ENCODE measurements around the gene RFXANK. TPM values are rescaled to one million over a fixed set of nuclear protein-coding genes. Genes with fewer than 3 reads are reported as not detected.
A peak's percentile ranks its signal among the peaks of the same experiment; 100 is the strongest.
"Not testable (repeated sequence)": the region's sequence is repeated elsewhere in the genome, so short reads cannot be mapped to it uniquely, and the experiment has no call there.

The RFXANK gene
- polyA plus RNA-seq, 1 donor from 2014 or later = 91.4 TPM

DNA sequence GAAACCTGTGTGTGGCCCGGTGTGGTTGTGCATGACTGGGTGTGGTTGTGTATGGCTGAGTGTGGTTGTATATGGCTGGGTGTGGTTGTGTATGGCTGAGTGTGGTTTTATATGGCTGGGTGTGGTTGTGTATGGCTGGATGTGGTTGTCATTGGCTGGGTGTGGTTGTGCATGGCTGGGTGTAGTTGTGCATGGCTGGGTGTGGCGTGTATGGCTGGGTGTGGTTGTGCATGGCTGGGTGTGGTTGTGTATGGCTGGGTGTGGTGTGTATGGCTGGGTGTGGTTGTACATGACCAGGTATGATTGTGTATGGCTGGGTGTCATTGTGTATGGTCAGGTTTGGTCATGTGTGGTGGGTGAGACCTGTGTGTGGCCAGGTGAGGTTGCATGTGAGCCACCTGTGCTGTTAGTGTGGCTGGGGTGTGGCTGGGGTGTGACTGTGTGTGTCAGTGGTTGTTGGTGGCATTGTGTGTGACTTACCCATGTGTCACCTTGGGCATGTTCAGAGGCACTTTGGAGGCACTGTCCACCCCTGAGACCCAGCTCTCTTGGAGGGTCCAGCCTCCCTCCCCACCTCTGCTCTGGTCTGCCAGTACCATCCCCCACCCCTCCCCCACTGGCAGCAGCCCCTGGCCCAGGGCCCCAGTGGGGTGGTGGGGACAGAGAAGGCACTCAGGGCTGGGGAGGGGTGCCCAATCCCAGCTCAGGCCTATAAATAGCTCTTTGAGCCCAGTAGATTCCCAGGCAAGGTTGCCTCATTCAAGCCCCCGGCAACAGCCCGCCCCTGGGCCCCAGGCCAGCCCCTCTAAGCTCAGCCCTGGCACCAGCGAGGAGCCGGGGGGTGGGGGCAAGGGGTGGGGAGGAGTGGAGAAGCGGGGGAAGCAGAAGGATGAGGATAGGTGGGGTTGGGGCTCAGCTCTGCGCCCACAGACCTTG is 15.8 kb downstream of the RFXANK start:
- Mint-ChIP-seq H3K4me3 (peak overlapping the region; percentile 37 to 85 (median 48)), H3K27me3 (peaks cover 21% of the 10 kb centered on the region), H3K9me3 (peaks cover 0 to 4% (median 4%) of the 10 kb centered on the region in 3 donors), H3K36me3 (no peaks in the 10 kb centered on the region), H3K4me1 (peaks cover 15 to 17% (median 15%) of the 10 kb centered on the region in 3 donors), H3K27ac (peak overlapping the region in 2 of 3 donors; percentile 38 to 71)

DNA sequence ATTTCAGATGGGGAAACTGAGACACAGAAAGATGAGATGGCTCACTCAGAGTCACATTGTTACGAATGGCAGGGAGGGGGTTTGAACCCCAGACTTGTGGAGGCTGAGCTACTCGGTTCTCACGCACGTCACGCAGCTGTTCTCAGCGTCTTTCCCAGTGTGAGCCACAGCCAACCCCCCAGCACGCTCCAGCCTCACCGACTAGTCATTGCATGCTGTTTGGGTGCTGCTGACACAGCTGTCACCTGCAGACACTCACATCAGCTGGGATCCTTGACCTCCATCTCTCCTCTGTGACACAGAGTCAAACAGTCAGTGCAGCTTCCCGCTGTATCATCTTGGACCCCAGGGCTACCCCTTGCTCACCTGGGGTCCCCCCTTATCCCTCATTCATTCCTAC is 17.3 kb downstream of the RFXANK start:
- peaks cover 9 to 20% (median 14%) of the 10 kb centered on the region in 3 donors for H3K4me1 Mint-ChIP-seq
- H3K36me3 Mint-ChIP-seq = peaks cover 6% of the 10 kb centered on the region
- peaks cover 0 to 4% (median 4%) of the 10 kb centered on the region in 3 donors for H3K9me3 Mint-ChIP-seq
- peak overlapping the region in 1 of 3 donors; percentile 31 for H3K27ac Mint-ChIP-seq
- H3K4me3 Mint-ChIP-seq = peak overlapping the region in 2 of 4 donors; percentile 32 to 80
- peaks cover 33% of the 10 kb centered on the region for H3K27me3 Mint-ChIP-seq

DNA sequence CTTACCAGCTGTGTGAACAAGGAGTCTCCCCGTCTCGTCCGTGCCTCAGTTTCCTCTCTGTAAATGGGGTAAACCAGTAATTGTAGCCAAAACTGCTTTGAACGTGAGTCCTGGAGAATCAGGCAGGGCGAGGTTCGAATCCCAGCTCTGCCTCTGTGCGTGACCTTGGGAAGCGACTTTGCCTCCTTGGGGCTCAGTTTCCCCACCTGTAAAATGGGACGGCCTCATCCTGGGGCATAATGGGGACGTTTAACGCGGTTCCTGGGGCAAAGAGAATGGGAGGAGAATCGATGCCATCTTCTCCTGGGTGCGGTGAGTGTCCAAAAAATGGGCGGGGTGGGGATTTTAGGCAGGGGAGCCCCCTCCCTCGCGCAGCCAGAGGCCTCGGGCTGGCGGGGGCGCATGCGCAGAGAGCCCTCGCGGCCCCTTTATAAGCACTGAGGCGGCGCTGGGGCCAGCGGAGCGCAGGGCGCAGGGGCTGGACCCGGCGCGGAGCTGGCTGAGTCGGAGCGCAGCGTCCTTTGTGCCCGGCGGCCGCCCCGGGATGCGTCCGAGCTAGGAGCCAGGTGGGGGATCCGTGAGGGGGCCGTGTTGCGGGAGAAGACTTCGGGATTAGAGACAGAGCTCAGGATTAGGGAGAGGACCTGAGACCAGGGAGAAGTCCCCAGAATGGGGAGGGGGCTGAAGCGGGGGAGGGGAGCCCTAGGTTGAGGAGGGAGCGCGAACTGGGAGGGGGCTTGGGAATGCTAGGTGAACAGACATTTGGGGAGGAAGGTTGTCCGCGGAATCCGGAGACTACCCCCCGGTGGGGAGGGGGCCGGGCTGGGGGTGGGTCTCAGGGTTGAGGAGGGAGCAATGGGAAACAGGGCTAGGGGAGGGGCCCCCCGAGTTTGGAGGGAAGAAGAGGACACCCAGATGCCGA is 19.7 kb downstream of the RFXANK start, which contains the start of gene NCAN:
Gene NCAN (plus strand): TSS at position 460 of the 922 bp plus-strand sequence. CDS start 4,996 bp downstream, outside the sequence.
- Mint-ChIP-seq H3K27ac (peak within 1 kb of the TSS in 1 of 3 donors; percentile 2), H3K9me3 (peaks cover 0 to 4% (median 3%) of the 10 kb centered on the region in 3 donors), H3K4me1 (peaks cover 9 to 19% (median 14%) of the 10 kb centered on the region in 3 donors), H3K36me3 (peaks cover 6% of the 10 kb centered on the region), H3K27me3 (peaks cover 35% of the 10 kb centered on the region), H3K4me3 (no peak within 1 kb of the TSS)

DNA sequence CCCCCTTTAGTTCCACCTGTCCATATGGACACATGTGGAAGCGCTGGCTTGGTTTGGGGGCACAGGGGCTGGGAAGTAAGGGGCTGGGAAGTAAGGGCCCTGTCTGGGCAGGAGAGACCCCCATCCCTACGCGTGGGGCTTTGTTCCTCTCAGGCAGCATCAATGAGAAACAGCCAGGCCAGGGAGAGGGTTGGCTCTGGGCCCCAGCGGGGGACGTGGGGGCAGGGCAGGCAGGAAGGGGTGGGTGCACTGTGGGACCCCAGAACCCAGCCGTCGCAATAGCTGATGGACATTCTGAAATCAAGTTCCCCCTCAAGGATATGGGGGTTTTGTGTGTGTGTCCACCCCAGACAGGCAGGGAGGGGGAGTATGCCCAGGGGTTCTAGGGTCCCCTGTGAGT is 20.9 kb downstream of the RFXANK start:
- Mint-ChIP-seq H3K4me1 (peaks cover 0 to 10% (median 8%) of the 10 kb centered on the region in 3 donors), H3K9me3 (peaks cover 3 to 5% (median 5%) of the 10 kb centered on the region in 3 donors), H3K4me3 (no peak overlapping the region), H3K36me3 (peaks cover 6% of the 10 kb centered on the region), H3K27me3 (peaks cover 38% of the 10 kb centered on the region), H3K27ac (no peak overlapping the region)

DNA sequence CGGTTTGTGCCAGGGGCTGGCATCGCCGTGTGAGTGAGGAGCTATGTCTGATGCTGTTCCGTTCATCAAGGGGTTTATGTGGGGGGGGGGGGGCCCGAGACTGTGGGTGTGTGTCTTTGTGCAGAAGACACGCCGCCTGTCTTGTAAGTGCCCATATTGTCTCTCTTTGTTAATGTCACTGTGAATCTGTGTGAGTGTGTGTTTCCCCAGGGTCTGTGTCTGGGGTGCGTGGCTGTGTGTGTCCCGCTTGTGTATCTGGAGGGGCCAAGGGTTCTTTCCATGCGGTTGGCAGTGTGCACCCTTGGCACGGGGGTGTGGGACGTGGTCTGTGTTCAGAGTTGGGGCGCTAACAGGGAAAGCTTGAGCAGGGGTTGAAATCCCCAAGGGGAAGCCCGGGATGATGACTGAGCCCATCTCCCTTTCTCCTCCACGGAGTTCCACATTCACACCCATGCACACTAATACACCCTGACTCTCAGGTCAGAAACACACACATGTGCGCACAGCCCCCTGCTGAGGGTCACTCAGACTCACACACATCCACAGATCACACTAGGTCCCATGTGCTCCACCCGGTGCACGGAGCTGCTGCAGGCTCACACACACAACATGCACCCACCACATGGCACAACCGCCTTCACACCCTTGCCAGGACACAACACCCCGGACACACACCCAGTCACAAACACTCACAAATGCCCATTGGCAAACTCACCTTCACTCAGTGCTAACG is 21.5 kb downstream of the RFXANK start:
- H3K4me3 Mint-ChIP-seq = no peak overlapping the region
- peaks cover 6% of the 10 kb centered on the region for H3K36me3 Mint-ChIP-seq
- peaks cover 3 to 5% (median 5%) of the 10 kb centered on the region in 3 donors for H3K9me3 Mint-ChIP-seq
- peaks cover 39% of the 10 kb centered on the region for H3K27me3 Mint-ChIP-seq
- peaks cover 0 to 10% (median 7%) of the 10 kb centered on the region in 3 donors for H3K4me1 Mint-ChIP-seq
- no peak overlapping the region for H3K27ac Mint-ChIP-seq

DNA sequence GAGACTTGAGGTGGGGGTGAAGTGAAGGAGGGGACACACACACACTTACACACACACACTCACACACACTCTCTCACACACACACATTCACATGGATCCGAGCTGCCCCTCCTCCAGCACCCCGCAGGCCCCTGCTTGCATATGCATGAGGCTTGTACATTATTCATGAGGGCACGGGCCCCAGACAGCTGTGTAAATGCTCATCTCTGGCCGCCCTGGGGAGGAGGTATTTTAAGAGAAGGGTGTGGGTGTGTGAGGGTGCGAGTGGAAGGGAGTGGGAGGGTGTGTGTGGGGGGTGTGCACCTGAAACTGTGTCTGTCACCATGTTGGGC is 22.1 kb downstream of the RFXANK start:
- peaks cover 44% of the 10 kb centered on the region for H3K27me3 Mint-ChIP-seq
- peaks cover 0 to 10% (median 7%) of the 10 kb centered on the region in 3 donors for H3K4me1 Mint-ChIP-seq
- H3K4me3 Mint-ChIP-seq = no peak overlapping the region
- H3K27ac Mint-ChIP-seq = no peak overlapping the region
- H3K36me3 Mint-ChIP-seq = peaks cover 8% of the 10 kb centered on the region
- peaks cover 3 to 5% (median 5%) of the 10 kb centered on the region in 3 donors for H3K9me3 Mint-ChIP-seq

DNA sequence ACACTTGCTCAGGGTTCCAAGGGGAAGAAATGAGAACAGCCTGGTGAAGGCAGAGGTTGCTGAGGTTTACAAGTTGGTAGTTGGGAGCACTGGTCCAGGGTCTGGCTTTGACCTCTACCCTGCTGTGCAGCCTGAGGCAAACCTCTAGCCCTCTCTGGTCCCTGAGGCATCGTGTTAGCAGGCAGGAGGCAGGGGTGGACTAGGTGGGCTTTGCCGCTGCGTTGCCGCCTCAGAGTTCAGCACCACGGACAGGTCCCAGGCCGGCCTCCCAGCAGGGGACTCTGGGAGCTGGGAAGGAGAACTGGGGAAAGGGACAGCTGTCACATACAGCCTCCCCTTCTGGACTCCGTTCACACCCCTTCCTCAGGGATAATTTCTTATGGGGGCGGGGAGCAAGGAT is 22.8 kb downstream of the RFXANK start:
- Mint-ChIP-seq H3K27ac (no peak overlapping the region), H3K4me1 (peaks cover 0 to 10% (median 7%) of the 10 kb centered on the region in 3 donors), H3K9me3 (peaks cover 3 to 5% (median 5%) of the 10 kb centered on the region in 3 donors), H3K27me3 (peaks cover 40% of the 10 kb centered on the region), H3K4me3 (no peak overlapping the region), H3K36me3 (peaks cover 8% of the 10 kb centered on the region)

DNA sequence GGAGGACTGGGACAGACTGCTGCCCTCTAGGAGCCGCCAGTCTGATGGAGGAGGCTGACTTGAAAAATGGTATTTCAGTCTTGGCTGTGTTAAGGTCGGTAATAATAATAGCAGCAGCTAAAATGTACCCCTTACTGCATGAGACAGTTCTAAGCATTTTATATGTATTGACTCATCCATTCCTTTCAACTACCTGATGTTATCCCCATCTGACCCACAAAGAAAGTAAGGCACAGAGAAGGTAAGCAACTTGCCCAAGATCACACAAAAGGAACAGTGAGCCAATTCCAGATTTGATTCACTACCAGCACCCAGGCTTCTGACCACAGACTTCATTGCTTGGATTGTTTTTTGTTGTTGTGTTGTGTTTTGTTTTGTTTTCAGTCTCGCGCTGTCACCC is 23.7 kb downstream of the RFXANK start:
- Mint-ChIP-seq H3K4me3 (peak overlapping the region in 1 of 4 donors; percentile 25), H3K36me3 (peaks cover 8% of the 10 kb centered on the region), H3K4me1 (peaks cover 0 to 10% (median 7%) of the 10 kb centered on the region in 3 donors), H3K9me3 (peaks cover 3 to 5% (median 5%) of the 10 kb centered on the region in 3 donors), H3K27me3 (peaks cover 40% of the 10 kb centered on the region), H3K27ac (no peak overlapping the region)

DNA sequence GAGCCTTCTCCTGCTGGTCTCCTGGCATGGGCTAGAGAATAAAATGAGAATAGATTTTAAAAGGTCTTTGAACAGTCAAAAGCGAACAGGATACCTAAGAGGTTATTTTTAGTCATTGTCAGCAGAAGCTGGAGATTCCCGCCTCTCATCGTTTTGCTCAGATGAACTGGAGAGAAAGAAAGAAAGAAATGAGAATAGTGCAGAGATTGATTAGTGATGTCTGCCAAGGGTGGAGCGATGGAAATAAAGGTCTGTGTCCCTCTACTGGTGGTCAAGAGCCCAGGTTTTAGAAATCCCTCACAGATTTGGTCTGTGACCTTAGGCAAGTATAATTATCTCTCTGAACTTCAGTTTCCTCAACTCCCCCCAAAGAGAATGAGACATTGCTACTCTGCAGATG is 25.0 kb downstream of the RFXANK start:
- peaks cover 8% of the 10 kb centered on the region for H3K36me3 Mint-ChIP-seq
- H3K9me3 Mint-ChIP-seq = peaks cover 3 to 5% (median 5%) of the 10 kb centered on the region in 3 donors
- peaks cover 0 to 10% (median 4%) of the 10 kb centered on the region in 3 donors for H3K4me1 Mint-ChIP-seq
- no peak overlapping the region for H3K4me3 Mint-ChIP-seq
- no peak overlapping the region for H3K27ac Mint-ChIP-seq
- peaks cover 33% of the 10 kb centered on the region for H3K27me3 Mint-ChIP-seq

DNA sequence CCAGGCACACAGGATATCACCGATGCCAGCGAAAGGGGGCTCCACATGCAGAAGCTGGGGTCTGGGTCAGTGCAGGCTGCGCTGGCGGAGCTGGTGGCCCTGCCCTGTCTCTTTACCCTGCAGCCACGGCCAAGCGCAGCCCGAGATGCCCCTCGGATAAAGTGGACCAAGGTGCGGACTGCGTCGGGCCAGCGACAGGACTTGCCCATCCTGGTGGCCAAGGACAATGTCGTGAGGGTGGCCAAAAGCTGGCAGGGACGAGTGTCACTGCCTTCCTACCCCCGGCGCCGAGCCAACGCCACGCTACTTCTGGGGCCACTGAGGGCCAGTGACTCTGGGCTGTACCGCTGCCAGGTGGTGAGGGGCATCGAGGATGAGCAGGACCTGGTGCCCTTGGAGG is 26.9 kb downstream of the RFXANK start:
- H3K27me3 Mint-ChIP-seq = peaks cover 25% of the 10 kb centered on the region
- H3K9me3 Mint-ChIP-seq = peaks cover 3 to 5% (median 5%) of the 10 kb centered on the region in 3 donors
- H3K4me1 Mint-ChIP-seq = peaks cover 0 to 5% (median 3%) of the 10 kb centered on the region in 3 donors
- no peak overlapping the region for H3K27ac Mint-ChIP-seq
- H3K4me3 Mint-ChIP-seq = no peak overlapping the region
- H3K36me3 Mint-ChIP-seq = peaks cover 5% of the 10 kb centered on the region

DNA sequence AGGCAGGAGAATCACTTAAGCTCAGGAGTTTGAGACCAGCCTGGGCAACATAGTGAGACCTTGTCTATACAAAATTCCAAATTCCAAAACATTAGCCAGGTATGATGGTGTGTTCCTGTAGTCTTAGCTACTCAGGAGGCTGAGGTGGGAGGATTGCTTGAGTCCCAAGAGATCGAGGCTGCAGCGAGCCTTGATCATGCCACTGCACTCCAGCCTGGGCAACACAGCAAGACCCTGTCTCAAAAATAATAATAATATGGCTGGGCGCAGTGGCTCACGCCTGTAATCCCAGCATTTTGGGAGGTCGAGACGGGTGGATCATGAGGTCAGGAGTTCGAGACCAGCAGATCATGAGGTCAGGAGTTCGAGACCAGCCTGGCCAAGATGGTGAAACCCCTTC is 28.9 kb downstream of the RFXANK start:
- not testable (repeated sequence) for H3K27ac Mint-ChIP-seq, H3K4me3 Mint-ChIP-seq, H3K9me3 Mint-ChIP-seq, H3K4me1 Mint-ChIP-seq, H3K36me3 Mint-ChIP-seq
- peaks cover 23% of the 10 kb centered on the region for H3K27me3 Mint-ChIP-seq

DNA sequence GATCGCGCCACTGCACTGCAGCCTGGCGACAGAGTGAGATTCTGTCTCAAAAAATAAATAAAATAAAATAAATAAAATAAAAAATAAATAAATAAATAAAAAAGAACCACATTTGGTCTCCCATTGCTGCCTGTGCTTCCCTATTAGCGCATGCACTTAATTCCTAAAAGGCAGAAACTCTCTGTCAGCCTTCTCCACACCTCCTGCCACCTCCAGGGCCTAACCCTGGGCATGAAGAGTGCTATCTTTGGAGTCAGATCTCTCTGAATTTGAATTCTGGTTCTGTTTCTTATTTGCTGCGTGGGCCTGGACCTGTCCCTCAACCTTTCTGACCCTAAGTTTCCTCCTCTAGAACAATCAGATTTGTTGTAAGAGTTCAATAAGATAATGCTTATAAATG is 31.0 kb downstream of the RFXANK start:
- peak overlapping the region in 1 of 4 donors; percentile 39 for H3K4me3 Mint-ChIP-seq
- H3K9me3 Mint-ChIP-seq = no peaks in the 10 kb centered on the region
- peaks cover 16% of the 10 kb centered on the region for H3K27me3 Mint-ChIP-seq
- peaks cover 0 to 1% (median 0%) of the 10 kb centered on the region in 3 donors for H3K4me1 Mint-ChIP-seq
- no peak overlapping the region for H3K27ac Mint-ChIP-seq
- H3K36me3 Mint-ChIP-seq = peaks cover 2% of the 10 kb centered on the region

DNA sequence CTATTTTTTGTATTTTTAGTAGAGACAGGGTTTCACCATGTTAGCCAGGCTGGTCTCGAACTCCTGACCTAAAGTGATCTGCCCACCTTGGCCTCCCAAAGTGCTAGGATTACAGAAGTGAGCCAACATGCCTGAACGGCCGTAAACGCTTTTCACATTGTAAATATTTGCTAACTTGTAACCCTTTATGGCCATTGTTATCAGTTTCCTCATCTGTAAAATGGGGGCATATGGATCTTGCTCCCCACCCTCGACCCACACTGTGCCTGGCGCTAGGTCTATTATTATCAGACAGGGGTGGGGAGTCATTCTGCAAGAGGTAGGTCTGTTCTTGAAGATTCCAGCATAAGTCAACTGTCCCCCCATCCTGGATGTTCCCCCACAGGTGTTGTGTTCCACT is 31.6 kb downstream of the RFXANK start:
- Mint-ChIP-seq H3K9me3 (no peaks in the 10 kb centered on the region), H3K27ac (no peak overlapping the region), H3K4me3 (no peak overlapping the region), H3K36me3 (peaks cover 2% of the 10 kb centered on the region), H3K4me1 (peaks cover 0 to 1% (median 0%) of the 10 kb centered on the region in 3 donors), H3K27me3 (peaks cover 18% of the 10 kb centered on the region)
